Fibroblast of the aortic adventitia (primary cell): ENCODE measurements around the gene ARVCF. TPM values are rescaled to one million over a fixed set of nuclear protein-coding genes. Genes with fewer than 3 reads are reported as not detected.

Source experiments
- DNase-seq: peaks from one replicate; pipeline ENCODE4 v3.0.0-alpha.2; 2010; ENCODE audit warnings: low read depth
- H3K4me3 ChIP-seq: 2 replicates; pipeline ENCODE4 v1.5.1; 2011; ENCODE audit warnings: low read depth, mild to moderate bottlenecking, control low read depth, low read length, moderate library complexity
- CTCF ChIP-seq: IDR thresholded peaks from 2 replicates; pipeline ENCODE4 v1.5.1; 2011; ENCODE audit warnings: mild to moderate bottlenecking, low read length, control low read depth, inconsistent platforms; ENCODE audit not compliant: insufficient read depth
- total RNA-seq: library from RNA; depleted of rRNA; stranded (reverse); fragments of >200 nt; gene quantifications from 2 replicates; pipeline ENCODE4 v1.2.3, GENCODE V29; 2012; ENCODE audit warnings: low replicate concordance

Gene ARVCF
- total RNA-seq, 1 donor = 12.9 TPM

DNA sequence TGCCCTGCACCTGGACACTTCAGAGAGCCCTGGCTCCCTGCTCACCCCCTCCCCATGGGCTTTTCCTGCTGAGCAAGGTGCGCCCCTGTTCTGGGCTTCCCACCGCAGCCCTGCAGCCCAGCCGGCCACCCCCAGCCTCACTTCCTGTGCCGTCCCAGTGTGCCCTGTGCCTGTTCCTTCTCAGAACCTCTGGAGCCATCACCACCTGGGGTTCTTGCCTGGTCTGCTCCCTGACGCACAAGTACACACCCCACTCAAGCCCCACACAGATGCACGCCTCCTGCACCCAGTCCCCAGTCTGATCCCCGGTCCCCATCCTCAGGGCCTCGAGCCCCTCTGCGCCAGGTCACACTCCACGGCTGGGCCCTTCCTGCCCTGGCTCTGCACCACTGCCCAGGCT is 39.5 kb upstream of the ARVCF start:
- DNase-seq = no peak
- no peak overlapping the region for H3K4me3 ChIP-seq
- no peak for TF ChIP-seq CTCF

DNA sequence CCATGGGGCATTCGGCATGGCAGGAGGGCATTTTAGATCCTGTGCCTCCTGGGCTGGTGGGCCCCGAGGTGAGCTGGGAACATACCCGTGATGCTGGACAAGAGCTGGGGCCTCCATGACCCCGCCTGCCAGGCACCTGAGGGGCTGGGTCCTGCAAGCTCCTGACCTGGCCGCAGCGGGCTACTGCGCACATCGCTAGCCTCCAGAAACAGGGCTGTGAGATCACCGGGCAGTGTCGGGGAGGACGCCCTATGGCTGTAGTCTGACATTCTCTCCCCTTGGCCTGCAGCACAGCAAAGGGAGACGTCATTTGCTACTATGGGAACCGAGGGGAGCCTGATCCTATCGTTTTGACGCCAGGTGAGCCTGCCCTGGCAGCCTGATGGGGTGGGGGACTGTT is 39.0 kb upstream of the ARVCF start:
- no peak overlapping the region for H3K4me3 ChIP-seq
- DNase-seq = no peak
- no peak for TF ChIP-seq CTCF

GRCh38 chr22:20055144-20055543 is 38.5 kb upstream of the ARVCF start:
- H3K4me3 ChIP-seq = no peak overlapping the region
- TF ChIP-seq CTCF = no peak
- no peak for DNase-seq

- no peak for DNase-seq
- no peak overlapping the region for H3K4me3 ChIP-seq
- no peak for TF ChIP-seq CTCF
Observed at GRCh38 chr22:20054485-20054884, 37.9 kb upstream of the ARVCF start.

DNA sequence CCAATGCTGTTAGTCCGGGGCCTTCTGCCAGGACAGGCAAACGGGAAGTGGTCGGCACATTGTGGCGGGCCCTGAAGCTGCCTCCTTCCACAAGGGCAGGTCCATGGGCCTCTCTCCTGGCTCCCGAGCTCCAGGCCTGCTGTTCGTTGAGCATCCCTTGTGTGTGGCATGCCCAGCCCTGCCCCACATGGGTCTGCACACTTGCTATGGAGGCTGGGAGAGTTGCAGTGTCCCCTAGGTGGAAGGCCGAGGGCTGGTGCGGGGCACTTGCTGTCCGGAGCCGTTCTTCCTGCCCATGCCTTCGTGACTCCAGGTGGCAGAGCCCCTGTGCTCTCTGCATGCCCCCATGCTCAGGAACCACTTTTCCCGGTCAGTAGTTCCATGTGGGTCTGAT is 37.4 kb upstream of the ARVCF start:
- DNase-seq = no peak
- no peak for TF ChIP-seq CTCF
- H3K4me3 ChIP-seq = no peak overlapping the region

- no peak for DNase-seq
- no peak overlapping the region for H3K4me3 ChIP-seq
- no peak for TF ChIP-seq CTCF
Observed at GRCh38 chr22:20053407-20054033, 36.9 kb upstream of the ARVCF start.
